SIG-M5 (cell line): Measurements from ENCODE around the gene VPS11.

ENCODE experiments used
- DNase-seq: peaks from one replicate; lab custom pipeline; 2025; lab: John Stamatoyannopoulos, UW

Gene VPS11

DNA sequence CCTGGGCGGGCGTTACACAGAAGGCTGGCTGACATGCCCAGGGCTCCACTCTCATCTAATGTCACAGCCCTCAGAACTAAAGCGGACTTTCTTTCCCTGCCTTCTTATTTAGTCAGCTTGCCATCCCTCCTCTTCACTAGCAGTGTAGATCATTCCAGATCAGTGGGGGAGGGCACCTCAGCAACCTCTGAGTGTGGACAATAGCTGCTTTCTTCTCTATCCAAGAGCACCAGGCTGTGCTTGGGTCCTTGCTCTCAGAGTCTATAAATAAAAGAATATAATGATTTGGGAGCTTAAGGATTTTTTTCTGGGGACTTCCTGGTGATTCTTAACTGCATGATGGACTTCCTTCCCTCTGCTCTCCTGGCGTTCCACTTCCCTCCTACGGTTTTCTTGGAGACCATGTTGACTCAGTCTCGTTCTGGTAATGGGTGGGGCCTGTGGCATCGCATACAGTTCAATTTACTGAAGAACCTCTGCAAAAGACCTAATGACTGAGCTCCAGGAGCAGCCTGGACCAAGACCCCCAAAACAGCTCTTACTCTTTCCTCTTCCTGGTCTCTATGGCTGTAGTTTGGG is 14.2 kb downstream of the VPS11 start:
- DNase-seq, result no peak

GRCh38 chr11:119084663-119085436 is 17.2 kb downstream of the VPS11 start, which contains the start of gene HMBS:
TSS of gene HMBS (plus strand) at chr11:119084881. CDS start at chr11:119085034, 153 bp downstream.
- peak; percentile 80 for DNase-seq

DNA sequence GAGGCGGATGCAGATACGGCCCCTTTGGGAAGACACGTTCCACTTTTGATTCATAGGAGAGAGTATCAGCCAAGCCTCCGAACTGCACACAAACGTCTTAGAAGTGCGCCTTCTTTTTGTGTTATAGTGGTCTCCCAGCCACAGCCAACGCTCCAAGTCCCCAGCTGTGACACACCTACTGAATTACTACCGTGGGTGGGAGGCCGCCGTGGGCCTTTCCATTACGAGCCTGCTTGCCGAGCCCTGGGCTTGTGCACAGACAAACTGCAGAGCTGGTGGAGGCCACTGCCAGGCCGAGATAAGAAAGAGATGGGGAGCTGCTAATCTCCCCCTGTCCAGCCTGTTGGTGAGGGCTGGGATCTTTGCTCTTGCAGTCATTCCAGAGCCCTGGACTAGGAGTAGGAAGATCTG is 17.8 kb downstream of the VPS11 start:
- no peak for DNase-seq

GRCh38 chr11:119087123-119087522 is 19.5 kb downstream of the VPS11 start:
- no peak for DNase-seq

DNA sequence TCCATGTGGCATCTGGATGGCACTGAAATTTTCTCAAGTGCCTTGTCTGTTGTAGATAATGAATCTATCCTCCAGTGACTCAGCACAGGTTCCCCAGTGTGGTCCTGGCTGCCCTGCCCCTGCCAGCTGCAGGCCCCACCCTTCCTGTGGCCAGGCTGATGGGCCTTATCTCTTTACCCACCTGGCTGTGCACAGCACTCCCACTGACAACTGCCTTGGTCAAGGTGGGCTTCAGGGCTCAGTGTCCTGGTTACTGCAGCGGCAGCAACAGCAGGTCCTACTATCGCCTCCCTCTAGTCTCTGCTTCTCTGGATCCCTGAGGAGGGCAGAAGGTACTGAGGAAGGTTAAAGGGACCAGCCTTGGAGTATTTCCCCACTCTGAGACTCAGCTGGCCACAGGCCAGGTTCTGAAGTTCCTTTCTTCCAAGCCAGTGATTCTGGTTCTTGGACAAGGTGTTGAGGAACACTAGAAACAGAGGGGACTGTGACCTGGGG is 20.2 kb downstream of the VPS11 start:
- no peak for DNase-seq

- DNase-seq, result no peak
These were observed 20.8 kb downstream of the VPS11 start for GRCh38 chr11:119088406-119088805.

GRCh38 chr11:119089319-119089718 is 21.7 kb downstream of the VPS11 start:
- no peak for DNase-seq

DNA sequence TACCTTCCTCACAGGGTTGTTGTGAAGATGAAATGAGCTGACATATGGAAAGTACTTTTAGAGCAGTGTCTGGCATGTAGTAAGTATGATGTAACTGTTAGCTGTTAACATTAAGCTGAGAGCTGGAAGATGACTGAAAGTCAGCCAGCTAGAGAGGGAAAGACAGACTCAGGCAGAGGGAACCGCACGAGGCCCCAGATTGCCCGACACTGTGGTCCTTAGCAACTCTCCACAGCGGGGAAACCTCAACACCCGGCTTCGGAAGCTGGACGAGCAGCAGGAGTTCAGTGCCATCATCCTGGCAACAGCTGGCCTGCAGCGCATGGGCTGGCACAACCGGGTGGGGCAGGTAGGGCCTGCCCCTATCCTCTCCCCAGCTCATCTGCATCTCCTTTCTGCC is 23.6 kb downstream of the VPS11 start:
- no peak for DNase-seq

DNA sequence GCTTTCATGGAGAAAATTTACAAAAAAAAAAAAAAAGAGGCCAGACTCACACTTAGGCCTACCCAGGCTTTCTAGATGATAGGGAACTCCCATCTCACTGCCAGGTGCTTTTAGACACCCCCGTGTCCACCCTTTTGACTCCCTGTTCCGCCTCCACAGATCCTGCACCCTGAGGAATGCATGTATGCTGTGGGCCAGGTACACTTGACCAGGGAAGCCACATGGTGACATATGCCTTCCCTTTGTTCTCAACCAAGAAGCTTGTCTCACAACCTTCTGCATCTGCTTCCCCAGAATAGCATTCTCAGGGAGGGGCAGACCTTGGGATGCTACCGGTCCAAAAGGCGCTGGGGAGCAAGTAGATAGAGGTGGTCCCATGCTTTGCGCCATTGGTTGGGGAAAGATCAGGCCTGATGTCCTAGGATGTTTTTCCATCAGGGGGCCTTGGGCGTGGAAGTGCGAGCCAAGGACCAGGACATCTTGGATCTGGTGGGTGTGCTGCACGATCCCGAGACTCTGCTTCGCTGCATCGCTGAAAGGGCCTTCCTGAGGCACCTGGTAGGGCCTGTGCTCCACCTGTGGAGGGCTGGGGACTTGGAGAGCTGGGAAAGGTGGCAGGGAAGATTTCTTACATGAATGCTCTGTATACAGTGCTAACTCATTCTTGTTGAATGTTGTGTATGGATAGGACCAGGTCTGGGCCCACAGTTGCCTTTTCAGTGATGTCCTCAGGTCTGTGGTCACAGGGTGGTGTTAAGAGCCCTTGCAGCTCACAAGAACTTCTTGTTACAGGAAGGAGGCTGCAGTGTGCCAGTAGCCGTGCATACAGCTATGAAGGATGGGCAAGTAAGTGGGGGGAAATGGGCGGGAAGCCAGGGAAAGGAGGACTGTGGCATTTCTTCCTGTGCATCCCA is 24.6 kb downstream of the VPS11 start:
- no peak for DNase-seq

- no peak for DNase-seq
These were observed 25.5 kb downstream of the VPS11 start for GRCh38 chr11:119092880-119093842.

GRCh38 chr11:119093942-119094815 is 26.6 kb downstream of the VPS11 start:
- no peak for DNase-seq

DNA sequence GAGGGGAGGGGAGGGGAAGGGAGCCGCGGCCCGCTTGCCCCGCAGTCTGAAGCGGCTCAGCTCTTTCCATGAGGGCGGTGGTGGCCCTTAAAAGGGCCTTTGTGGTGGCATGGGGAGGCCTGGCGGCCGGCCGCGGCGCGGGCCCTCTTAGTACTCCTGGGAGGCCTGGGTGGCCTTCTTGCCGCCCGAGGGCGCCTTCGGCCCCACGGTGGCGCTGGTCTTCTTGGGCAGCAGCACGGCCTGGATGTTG is 27.1 kb downstream of the VPS11 start:
- DNase-seq, result no peak

DNA sequence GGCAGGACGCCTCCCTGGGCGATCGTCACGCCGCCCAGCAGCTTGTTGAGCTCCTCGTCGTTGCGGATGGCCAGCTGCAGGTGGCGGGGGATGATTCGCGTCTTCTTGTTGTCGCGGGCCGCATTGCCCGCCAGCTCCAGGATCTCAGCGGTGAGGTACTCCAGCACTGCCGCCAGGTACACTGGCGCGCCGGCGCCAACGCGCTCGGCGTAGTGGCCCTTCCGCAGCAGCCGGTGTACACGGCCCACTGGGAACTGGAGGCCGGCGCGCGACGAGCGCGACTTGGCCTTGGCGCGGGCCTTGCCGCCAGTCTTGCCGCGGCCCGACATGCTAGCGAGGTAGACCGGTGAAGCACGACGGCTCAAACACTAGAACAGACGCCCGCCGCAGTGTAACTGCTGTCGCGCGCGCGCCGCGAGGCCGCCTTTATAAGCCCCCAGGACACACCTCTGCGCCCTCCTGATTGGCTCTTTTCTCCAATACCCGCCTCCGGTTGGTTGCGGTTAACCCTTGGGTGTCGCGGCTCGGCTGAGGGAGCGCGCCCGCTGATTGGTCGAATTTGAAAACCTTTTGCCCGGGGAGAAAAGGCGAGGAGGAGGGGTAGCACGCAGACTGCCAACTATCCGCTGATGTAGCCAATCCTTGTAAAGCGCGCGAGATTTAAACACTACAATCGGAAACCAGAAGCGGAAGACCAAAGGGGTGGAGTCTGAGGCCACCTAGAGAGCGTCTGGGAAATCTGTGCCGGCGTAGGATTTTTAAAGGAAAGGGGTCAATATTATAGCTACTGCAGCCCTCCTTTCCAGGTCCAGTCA is 27.7 kb downstream of the VPS11 start:
- peak; percentile 89 for DNase-seq

GRCh38 chr11:119099711-119100110 is 32.1 kb downstream of the VPS11 start:
- DNase-seq, result no peak

DNA sequence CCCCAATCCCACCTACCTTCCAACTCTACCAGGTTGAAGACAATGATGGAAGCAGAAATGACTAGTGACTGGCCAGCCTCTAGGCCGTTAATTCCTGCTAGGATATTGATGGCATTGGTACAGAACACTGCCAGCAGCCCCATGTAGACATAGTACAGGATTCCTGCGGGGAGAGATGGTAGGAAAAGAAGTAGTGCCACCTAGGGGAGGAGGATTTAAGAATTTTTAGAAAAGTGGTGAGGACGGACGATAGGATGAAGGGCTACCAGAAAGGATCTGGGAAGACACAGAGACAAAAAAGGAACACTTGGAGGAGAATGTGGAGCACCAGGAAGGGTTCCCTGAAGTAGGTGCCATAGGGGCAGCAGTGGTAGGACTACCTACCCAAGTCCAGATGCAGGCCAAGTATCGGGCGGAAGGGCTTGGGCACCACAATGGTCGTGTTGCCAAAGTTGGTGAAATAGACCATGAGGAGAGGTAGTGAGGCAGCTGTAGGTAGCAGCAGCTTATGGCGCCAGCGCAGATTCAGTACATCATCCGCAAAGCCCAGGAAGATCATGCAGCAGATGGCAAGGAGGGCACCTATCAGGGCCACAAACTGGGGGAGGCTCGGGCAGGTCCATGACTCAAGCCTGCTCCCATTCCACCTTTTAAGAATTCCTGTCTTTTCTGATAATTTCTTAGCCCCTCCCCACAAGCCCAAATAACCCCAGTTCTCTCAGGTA is 32.8 kb downstream of the VPS11 start:
- DNase-seq, result no peak

- no peak for DNase-seq
These were observed 33.6 kb downstream of the VPS11 start for GRCh38 chr11:119100994-119101758.

GRCh38 chr11:119101759-119102423 is 34.3 kb downstream of the VPS11 start, which contains the start of gene DPAGT1:
TSS of gene DPAGT1 (minus strand) at chr11:119101853. CDS start at chr11:119101655, 198 bp downstream.
- DNase-seq, result peak; percentile 69
